Activated naive CD8-positive, alpha-beta T cell treated with anti-CD3 and anti-CD28 coated beads for 36 hours (primary cell): ENCODE measurements around the gene SV2B. TPM values are rescaled to one million over a fixed set of nuclear protein-coding genes. Genes with fewer than 3 reads are reported as not detected.

Experiments used
- DNase-seq: peaks from one replicate; pipeline ENCODE4 v3.0.0; 2021
- H3K27ac Mint-ChIP-seq: one replicate; pipeline ENCODE4 v1.8.0; 2022; ENCODE audit warnings: mild to moderate bottlenecking, moderate library complexity, mixed read lengths
- H3K27me3 Mint-ChIP-seq: one replicate; pipeline ENCODE4 v1.8.0; 2022; ENCODE audit warnings: mild to moderate bottlenecking, mixed read lengths
- H3K36me3 Mint-ChIP-seq: one replicate; pipeline ENCODE4 v1.8.0; 2021; ENCODE audit warnings: mild to moderate bottlenecking, mixed read lengths
- H3K4me1 Mint-ChIP-seq: one replicate; pipeline ENCODE4 v1.8.0; 2021; ENCODE audit warnings: mixed read lengths
- H3K4me3 Mint-ChIP-seq: one replicate; pipeline ENCODE4 v1.8.0; 2022; ENCODE audit warnings: mild to moderate bottlenecking, moderate library complexity, mixed read lengths
- H3K9me3 Mint-ChIP-seq: one replicate; pipeline ENCODE4 v1.8.0; 2022; ENCODE audit warnings: mixed read lengths
- total RNA-seq, 2 experiments: library from RNA; stranded (reverse); gene quantifications; one replicate each; pipeline ENCODE4 v1.2.3, GENCODE V29; 2021

The SV2B gene
- total RNA-seq, 2 experiments from 2014 or later = 0.06 to 0.08 TPM

DNA sequence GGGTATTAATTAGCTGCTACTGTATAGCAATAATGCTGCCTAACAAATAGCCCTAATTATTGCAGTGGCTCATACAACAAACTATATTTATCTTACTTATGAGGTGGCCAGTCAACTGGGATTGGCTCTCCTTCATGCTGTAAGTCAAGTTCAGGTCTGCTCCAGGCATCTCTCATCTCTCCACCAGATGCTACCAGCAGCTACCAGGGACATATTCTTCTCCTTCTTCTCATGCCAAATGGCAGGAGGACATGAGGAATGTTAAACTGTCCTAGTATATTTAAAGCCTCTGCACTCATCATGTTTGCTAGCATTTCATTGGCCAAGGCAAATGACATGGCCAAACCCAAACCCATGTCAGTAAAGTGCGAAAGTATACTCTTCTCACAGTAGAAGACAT is 17.3 kb downstream of the SV2B start:
- Mint-ChIP-seq H3K27ac (no peak overlapping the region), H3K4me1 (peaks cover 5% of the 10 kb centered on the region), H3K9me3 (peaks cover 2% of the 10 kb centered on the region), H3K36me3 (no peaks in the 10 kb centered on the region), H3K4me3 (no peak overlapping the region), H3K27me3 (peaks cover 23% of the 10 kb centered on the region)
- no peak for DNase-seq

DNA sequence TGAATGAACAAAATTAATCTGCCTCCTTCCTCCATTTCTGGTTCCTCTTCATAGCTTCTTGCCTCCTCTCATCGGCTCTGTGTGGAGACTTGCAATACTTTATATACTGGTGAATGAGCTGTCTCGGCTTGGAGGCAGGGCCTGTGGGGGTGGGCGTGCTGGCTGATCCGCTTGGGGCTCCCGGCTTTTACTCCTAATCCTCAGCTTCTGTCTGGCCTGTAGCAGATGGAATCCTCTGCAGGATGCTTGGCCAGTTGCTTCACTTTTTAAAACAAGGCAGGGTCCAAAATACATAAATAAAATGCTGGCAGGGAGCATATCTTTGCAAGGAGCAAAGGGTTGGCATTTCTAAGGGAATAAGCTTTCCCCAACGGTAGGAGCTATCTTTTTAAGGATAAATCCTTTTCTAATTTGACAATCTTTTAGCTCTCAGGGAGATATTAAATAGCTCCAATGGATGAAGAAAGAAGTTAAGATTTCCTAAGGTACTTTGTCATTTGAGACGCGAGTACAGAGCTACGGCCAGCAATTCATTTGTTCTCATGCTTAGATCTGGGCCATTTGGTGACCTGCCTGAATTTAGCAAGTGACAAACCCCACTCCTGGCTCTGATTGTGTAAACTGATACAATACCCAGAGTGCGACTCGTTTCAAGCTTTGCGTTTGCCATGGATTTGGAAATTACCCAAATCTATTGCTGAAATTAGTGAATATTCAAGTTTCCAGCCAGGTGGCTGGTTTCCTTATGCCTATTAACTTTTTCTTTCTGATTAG is 18.9 kb downstream of the SV2B start:
- no peak overlapping the region for H3K27ac Mint-ChIP-seq
- H3K4me3 Mint-ChIP-seq = no peak overlapping the region
- H3K36me3 Mint-ChIP-seq = no peaks in the 10 kb centered on the region
- peaks cover 16% of the 10 kb centered on the region for H3K27me3 Mint-ChIP-seq
- no peak for DNase-seq
- peaks cover 2% of the 10 kb centered on the region for H3K9me3 Mint-ChIP-seq
- H3K4me1 Mint-ChIP-seq = peaks cover 5% of the 10 kb centered on the region

DNA sequence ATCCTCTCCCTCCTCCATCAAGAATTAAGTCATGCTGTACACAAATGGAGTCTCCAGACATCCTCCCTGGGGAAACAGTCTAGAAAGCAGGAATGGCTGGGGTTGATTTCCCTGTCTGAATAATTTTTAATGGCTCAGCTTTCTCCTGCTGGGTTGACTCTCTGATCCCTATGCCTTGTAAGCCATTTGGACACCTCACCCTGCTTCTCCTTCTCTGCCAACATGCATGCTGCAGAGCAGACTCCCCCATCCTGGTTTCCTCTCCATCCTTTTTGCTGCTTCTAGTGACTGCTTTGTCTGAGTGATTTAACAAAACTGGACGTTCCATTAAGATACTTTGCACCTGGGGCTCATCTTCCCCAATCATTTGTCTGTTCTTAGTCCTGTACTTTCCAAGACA is 22.2 kb downstream of the SV2B start:
- Mint-ChIP-seq H3K27ac (no peak overlapping the region), H3K9me3 (no peaks in the 10 kb centered on the region), H3K36me3 (no peaks in the 10 kb centered on the region), H3K4me1 (no peaks in the 10 kb centered on the region), H3K4me3 (no peak overlapping the region), H3K27me3 (peaks cover 16% of the 10 kb centered on the region)
- no peak for DNase-seq

DNA sequence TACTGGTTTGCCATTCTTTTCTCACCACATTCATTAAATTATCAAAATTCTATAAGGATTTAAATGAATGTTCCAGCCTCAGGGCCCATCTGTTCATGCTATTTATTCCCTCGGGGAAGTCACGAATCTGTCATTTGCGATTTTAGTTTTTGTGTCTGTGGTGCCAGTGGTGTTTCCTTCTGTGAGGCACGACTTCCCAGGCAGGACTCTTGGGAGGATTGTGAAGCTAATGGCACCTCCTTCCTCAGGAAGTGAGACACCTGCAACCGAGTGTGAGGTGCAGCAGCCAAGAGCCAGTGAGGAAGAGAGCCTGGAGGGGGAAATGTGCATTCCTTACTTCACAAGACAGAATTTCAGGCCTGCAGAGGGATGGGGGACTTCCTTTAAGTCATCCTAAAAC is 24.1 kb downstream of the SV2B start:
- no peak overlapping the region for H3K27ac Mint-ChIP-seq
- H3K4me1 Mint-ChIP-seq = no peaks in the 10 kb centered on the region
- no peak for DNase-seq
- H3K27me3 Mint-ChIP-seq = peaks cover 16% of the 10 kb centered on the region
- H3K36me3 Mint-ChIP-seq = no peaks in the 10 kb centered on the region
- no peaks in the 10 kb centered on the region for H3K9me3 Mint-ChIP-seq
- no peak overlapping the region for H3K4me3 Mint-ChIP-seq

DNA sequence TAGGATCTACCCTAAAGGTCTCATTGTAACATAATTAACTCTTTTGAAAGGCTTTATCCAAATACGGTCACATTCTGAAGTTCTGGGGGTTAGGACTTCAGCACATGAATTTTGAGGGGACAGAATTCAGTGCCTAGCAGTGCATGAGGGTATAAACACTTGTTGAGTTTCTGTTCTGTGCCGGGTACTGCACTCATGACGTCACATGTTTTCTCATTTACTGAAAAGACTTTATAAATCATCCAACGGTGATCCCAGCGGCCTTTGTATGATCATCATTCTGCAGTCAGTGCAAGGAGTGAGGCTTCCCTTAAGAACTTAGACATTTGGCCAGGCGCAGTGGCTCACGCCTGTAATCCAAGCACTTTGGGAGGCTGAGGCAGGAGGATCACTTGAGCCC is 25.1 kb downstream of the SV2B start:
- Mint-ChIP-seq H3K9me3 (no peaks in the 10 kb centered on the region), H3K4me3 (no peak overlapping the region), H3K4me1 (no peaks in the 10 kb centered on the region), H3K36me3 (no peaks in the 10 kb centered on the region), H3K27me3 (peaks cover 11% of the 10 kb centered on the region), H3K27ac (no peak overlapping the region)
- no peak for DNase-seq

DNA sequence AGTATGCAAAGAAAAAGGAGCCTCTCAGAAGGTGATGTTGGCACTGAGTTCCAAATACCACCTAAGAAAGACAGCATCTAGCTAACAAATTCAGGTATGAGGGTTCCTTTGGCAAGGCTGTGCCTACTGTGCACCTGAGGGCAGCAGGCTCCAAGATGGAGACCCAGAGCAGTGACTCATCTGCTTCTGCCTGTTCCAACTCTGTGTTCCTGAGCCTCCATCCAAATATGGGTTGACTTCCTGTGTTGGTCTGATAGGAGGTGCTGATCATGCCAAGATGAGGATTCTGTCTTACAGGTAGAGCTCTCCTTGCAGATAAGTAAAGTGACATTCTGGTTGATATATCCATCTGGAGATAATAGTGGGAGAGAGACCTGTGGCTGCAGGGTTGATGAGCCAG is 26.0 kb downstream of the SV2B start:
- Mint-ChIP-seq H3K36me3 (no peaks in the 10 kb centered on the region), H3K4me3 (no peak overlapping the region), H3K4me1 (no peaks in the 10 kb centered on the region), H3K27me3 (peaks cover 11% of the 10 kb centered on the region), H3K9me3 (no peaks in the 10 kb centered on the region), H3K27ac (no peak overlapping the region)
- no peak for DNase-seq

DNA sequence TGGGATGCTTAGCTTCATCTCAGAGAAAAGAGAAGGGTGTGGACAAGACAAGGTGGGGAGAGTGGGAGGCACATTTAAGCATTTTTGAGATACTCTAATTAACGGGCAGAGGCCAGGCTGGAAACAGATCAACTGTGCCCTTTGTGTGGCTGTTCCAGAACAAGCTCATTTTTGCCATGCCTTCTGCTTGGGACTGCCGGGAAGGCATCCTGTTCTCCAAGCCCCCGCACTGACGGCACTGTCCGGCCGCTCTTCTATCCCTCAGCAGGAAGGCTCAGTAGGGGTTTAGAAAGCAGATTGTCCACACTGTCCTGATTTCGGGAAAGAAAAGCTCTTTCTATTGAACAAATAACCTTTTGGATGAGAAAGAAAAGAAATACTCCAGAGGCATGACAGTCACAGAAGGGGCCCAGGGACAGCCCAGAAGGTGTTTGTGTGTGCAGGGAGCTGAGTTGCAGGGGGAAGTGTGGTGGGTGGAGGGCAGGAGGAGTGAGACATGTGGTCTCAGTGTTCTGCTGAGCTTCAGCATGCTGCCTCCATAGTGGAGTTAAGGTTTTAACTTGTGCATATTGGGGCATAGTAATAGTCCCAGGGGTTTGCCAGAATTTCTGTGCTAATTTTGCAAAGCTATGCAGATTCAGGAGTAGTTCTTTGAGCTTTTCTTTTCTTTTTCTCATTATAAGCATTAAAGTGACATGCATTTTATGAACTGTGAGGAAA is 27.3 kb downstream of the SV2B start:
- no peaks in the 10 kb centered on the region for H3K4me1 Mint-ChIP-seq
- H3K27me3 Mint-ChIP-seq = peaks cover 11% of the 10 kb centered on the region
- H3K9me3 Mint-ChIP-seq = no peaks in the 10 kb centered on the region
- no peak overlapping the region for H3K4me3 Mint-ChIP-seq
- no peaks in the 10 kb centered on the region for H3K36me3 Mint-ChIP-seq
- DNase-seq = no peak
- no peak overlapping the region for H3K27ac Mint-ChIP-seq

DNA sequence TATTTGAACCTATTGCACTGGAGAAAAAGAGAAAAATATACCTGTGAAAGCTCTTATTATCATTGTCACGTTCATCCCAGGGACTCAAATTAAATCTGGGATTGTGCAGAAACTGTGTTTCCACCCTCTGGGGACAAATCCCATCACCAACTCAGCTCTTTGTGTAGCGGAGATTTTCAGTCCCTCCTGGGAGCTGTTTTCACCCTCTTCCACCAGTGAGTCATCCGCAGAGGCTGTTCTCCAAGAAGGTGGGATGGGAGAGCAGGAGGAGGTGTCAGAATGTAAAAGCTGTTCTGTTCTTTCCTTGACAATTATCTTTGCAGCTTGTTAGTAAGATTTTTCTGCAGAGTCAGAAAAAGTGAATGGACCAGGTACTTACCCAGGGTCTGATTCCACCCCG is 28.0 kb downstream of the SV2B start:
- no peak overlapping the region for H3K27ac Mint-ChIP-seq
- no peak overlapping the region for H3K4me3 Mint-ChIP-seq
- no peaks in the 10 kb centered on the region for H3K4me1 Mint-ChIP-seq
- no peaks in the 10 kb centered on the region for H3K36me3 Mint-ChIP-seq
- no peak for DNase-seq
- peaks cover 11% of the 10 kb centered on the region for H3K27me3 Mint-ChIP-seq
- no peaks in the 10 kb centered on the region for H3K9me3 Mint-ChIP-seq

DNA sequence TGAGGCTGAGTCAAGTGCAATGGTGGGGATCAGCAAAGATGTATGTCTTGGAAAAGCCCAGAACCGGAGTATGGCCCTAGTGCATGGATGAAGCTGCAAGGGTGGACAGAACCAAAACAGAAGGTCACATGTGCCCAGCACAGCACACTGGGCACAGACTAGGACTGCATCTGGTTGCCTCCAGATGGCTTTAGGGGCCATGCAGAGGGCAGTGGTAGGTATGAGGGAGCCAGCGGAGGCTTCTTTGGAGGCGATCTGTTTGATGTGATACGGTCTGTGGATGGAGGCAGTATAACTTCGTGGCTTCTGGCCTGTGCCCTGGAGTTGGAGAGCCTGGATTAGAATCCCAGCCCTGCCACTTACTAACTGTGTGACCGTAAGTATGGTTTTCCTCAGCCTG is 29.4 kb downstream of the SV2B start:
- no peak overlapping the region for H3K4me3 Mint-ChIP-seq
- H3K36me3 Mint-ChIP-seq = no peaks in the 10 kb centered on the region
- no peaks in the 10 kb centered on the region for H3K4me1 Mint-ChIP-seq

DNA sequence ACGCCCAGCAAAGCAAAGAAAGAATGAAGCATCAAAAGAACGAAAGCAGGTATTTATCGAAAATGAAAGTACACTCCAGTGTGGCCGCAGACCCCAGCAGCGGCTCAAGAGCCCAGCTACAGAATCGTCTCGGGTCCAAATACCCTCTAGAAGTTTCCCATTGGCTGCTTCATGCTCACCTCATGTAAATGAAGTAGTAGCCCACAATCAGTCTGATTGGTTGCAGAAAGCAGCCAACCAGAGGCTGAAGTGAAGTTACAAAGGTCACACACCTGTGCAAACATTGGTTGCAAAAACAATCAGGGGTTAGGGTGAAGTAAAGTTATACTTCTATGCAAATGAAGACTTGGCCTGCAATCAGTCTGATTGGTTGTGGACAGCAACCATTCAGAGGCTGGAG is 32.0 kb downstream of the SV2B start:
- no peak overlapping the region for H3K4me3 Mint-ChIP-seq
- no peak for DNase-seq
- no peaks in the 10 kb centered on the region for H3K4me1 Mint-ChIP-seq
- H3K9me3 Mint-ChIP-seq = no peaks in the 10 kb centered on the region
- no peaks in the 10 kb centered on the region for H3K36me3 Mint-ChIP-seq
- H3K27me3 Mint-ChIP-seq = peaks cover 20% of the 10 kb centered on the region
- no peak overlapping the region for H3K27ac Mint-ChIP-seq

More for the DNA sequence above, 29.4 kb downstream of the SV2B start:
- peaks cover 9% of the 10 kb centered on the region for H3K27me3 Mint-ChIP-seq
- H3K27ac Mint-ChIP-seq = no peak overlapping the region
- no peak for DNase-seq
- no peaks in the 10 kb centered on the region for H3K9me3 Mint-ChIP-seq

DNA sequence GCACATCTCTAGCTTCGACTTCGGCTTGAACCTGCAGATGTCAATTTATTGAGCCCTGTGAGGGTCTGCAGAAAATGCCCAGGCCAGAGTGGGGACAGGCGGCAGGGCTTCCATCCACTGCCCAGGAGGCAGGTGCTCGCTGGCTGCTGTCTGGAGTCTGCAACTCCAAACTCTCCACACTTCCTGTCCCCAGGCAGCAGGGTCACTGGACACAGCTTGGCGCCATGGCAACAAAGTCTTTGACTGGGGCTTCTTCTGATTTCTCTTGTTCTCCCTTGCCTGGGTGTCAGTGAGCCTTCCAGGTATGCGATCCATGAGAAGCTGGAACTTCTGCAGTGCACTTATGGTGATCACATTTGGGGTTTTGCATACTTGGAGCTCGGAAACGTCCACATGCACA is 33.5 kb downstream of the SV2B start:
- Mint-ChIP-seq H3K27me3 (peaks cover 22% of the 10 kb centered on the region), H3K4me3 (no peak overlapping the region), H3K4me1 (no peaks in the 10 kb centered on the region), H3K9me3 (no peaks in the 10 kb centered on the region), H3K27ac (no peak overlapping the region), H3K36me3 (no peaks in the 10 kb centered on the region)
- DNase-seq = no peak

DNA sequence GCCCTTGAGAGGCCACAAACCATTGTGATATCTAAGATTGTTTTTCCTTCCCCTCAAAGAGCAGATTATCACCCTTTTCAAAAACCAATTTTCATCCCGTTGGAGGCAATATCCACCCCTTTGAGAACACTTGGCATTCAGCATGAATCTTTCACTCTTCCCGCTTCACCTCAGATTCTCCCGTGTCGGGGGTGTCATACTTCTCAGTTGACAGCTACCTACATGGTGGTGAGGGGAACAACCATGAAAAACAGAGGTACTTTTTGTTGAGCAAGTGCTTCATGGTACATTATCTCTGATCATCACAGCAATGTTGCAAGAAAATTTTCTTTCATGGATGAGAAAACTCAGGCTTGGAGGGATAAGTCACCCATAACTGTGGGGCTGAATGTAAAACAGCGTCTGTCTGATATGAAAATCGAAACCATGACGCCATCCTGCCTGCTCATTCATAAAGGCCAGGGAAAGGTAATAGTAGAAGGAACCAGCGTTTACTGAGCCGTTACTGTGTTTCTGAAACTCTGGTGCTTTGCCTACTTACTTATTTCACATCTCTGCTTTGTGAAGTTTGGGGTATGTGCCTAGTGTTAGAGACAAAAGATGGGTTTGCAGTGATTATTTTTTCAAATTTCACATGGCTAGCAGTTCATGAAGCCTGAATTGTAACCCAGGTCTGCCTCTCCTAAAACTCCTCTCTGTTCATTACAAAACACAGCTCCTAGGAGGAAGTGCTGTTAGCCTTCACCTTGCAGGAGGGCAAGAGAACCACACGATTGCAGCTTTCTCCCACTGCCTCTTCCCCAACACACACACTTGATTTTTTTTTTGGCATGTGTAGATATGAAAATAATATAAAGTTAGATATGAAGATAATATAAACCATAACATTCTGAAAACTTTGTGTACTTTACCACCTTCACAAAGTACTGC is 35.4 kb downstream of the SV2B start:
- Mint-ChIP-seq H3K4me3 (no peak overlapping the region), H3K36me3 (no peaks in the 10 kb centered on the region), H3K27ac (no peak overlapping the region), H3K9me3 (no peaks in the 10 kb centered on the region), H3K27me3 (peaks cover 31% of the 10 kb centered on the region), H3K4me1 (no peaks in the 10 kb centered on the region)
- no peak for DNase-seq

DNA sequence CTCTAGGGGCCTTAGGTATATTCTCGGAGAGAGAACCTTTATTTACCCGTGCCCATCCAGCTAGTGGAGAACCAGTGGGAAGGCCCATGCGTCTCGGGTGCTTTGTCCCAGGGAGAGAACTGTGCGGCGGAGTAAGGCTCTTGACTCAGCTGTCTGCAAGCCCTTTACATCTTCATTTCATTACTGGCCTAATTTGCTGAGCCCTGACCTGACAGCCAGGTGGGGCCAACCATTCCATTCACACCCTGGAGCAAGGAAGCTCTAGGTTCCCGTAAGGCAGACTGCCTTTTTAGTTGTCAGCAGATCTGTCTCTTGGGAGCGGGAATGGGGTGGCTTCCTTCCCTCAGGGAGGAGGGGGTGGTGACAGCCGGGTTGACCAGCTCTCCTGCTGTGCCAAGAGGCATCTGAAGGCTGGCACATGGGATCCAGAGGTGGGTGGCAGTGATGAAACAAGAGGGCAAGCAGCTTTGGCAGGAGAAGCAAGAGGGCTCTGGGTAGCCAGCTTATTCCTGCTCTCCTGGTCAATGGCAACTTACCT is 36.4 kb downstream of the SV2B start:
- Mint-ChIP-seq H3K36me3 (no peaks in the 10 kb centered on the region), H3K27me3 (peaks cover 31% of the 10 kb centered on the region), H3K4me3 (no peak overlapping the region), H3K9me3 (no peaks in the 10 kb centered on the region), H3K27ac (no peak overlapping the region), H3K4me1 (no peaks in the 10 kb centered on the region)
- no peak for DNase-seq

DNA sequence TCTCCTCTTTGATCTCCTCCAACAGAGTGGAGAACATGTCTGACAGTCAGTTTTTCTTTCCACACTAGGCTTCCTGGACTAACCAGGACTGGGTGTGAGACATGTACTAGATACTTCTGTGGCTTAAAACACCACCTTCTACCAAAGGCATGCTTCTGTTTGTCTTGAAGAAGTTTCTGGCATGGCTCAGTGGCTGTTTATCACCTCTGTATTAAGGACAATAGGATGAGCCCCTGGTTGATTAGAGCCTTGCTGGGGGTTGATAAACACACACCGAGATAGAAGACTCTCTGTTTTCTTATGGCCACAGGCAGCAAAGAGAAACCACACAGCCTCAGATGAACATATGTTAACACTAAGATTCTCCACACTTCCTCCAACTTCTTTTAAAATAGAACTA is 40.5 kb downstream of the SV2B start:
- Mint-ChIP-seq H3K4me1 (no peaks in the 10 kb centered on the region), H3K4me3 (no peak overlapping the region), H3K9me3 (no peaks in the 10 kb centered on the region), H3K27me3 (peaks cover 31% of the 10 kb centered on the region), H3K27ac (no peak overlapping the region), H3K36me3 (no peaks in the 10 kb centered on the region)
- DNase-seq = no peak

DNA sequence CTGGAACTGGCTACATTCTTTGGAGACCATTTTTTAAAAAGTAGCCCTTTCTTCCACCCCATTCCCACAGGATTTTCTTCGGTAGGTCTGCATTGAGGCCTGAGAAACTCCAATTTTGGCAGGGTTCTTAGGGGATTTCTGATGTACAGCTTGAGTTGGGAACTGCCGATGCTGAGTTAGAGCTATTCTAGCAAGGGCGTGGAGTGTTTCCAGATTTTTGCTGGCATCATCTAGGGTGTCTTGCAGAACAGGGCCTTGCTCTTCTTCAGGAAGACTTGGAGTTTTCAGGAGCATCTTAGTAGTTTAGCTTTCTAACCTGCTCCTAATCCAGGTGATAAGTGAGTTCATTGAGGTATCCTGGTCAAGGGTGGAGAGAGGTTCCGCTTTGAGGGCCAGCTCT is 41.0 kb downstream of the SV2B start:
- Mint-ChIP-seq H3K4me3 (no peak overlapping the region), H3K4me1 (no peaks in the 10 kb centered on the region), H3K27ac (no peak overlapping the region), H3K36me3 (no peaks in the 10 kb centered on the region), H3K27me3 (peaks cover 34% of the 10 kb centered on the region), H3K9me3 (no peaks in the 10 kb centered on the region)
- DNase-seq = no peak
